ENCODE measurements around the gene ITGA11. TPM values are rescaled to one million over a fixed set of nuclear protein-coding genes. Genes with fewer than 3 reads are reported as not detected.

The ITGA11 gene
- total and polyA plus RNA-seq, 2 donors (not counting 1 experiment from before 2014, with no cell fraction given), result 21.5 to 29.6 TPM

GRCh38 chr15:68356778-68357177, 75.2 kb downstream of the ITGA11 start:
- Histone ChIP-seq H3K9ac (ENCODE audit: insufficient read depth, low read length) (no peak overlapping the region), H3K27me3 (ENCODE audit: control insufficient read depth, insufficient read depth, low read length) (no peaks in the 10 kb centered on the region), H3K4me1 (ENCODE audit: control insufficient read depth, extremely low read depth, insufficient read depth, low read length) (peaks cover 16% of the 10 kb centered on the region), H4K20me1 (ENCODE audit: control insufficient read depth, extremely low read depth, insufficient read depth, low read length) (no peaks in the 10 kb centered on the region), H2AFZ (ENCODE audit: low read length) (no peak overlapping the region), H3K27ac (ENCODE audit: insufficient read depth, low read length) (no peak overlapping the region), H3K4me3 (replicated peaks in 1 of 4; ENCODE audit: control extremely low read depth in 1 of 4, insufficient read depth in 1 of 4, low read depth in 3 of 4, low read length in 4 of 4) (no peak overlapping the region), H3K79me2 (ENCODE audit: control insufficient read depth, insufficient read depth, low read length) (no peaks in the 10 kb centered on the region), H3K9me3 (ENCODE audit: control insufficient read depth, insufficient read depth, low read depth, low read length) (peaks cover 1% of the 10 kb centered on the region), H3K36me3 (ENCODE audit: control insufficient read depth, insufficient read depth, low read length) (no peaks in the 10 kb centered on the region), H3K4me2 (ENCODE audit: extremely low read depth, insufficient read depth, low read length) (no peak overlapping the region)
- TF ChIP-seq EZH2 (IDR thresholded peaks at IDR 0.05; ENCODE audit: low read length, missing control alignments) (no peak), CTCF (conservative IDR thresholded peaks at IDR 0.05 in 1 of 2, IDR thresholded peaks at IDR 0.05 in 1 of 2; ENCODE audit: low read depth in 1 of 2, low read length in 2 of 2) (no peak)
- no peak for DNase-seq (ENCODE audit: low read depth in 2 of 2)

GRCh38 chr15:68354923-68355322, 77.0 kb downstream of the ITGA11 start:
- DNase-seq (ENCODE audit: low read depth in 2 of 2), result peak; percentile 76 to 99
- Histone ChIP-seq H3K27me3 (ENCODE audit: control insufficient read depth, insufficient read depth, low read length) (no peaks in the 10 kb centered on the region), H3K36me3 (ENCODE audit: control insufficient read depth, insufficient read depth, low read length) (no peaks in the 10 kb centered on the region), H2AFZ (ENCODE audit: low read length) (no peak overlapping the region), H4K20me1 (ENCODE audit: control insufficient read depth, extremely low read depth, insufficient read depth, low read length) (no peaks in the 10 kb centered on the region), H3K79me2 (ENCODE audit: control insufficient read depth, insufficient read depth, low read length) (no peaks in the 10 kb centered on the region), H3K4me2 (ENCODE audit: extremely low read depth, insufficient read depth, low read length) (no peak overlapping the region), H3K9me3 (ENCODE audit: control insufficient read depth, insufficient read depth, low read depth, low read length) (peaks cover 1% of the 10 kb centered on the region), H3K4me1 (ENCODE audit: control insufficient read depth, extremely low read depth, insufficient read depth, low read length) (peaks cover 16% of the 10 kb centered on the region), H3K9ac (ENCODE audit: insufficient read depth, low read length) (no peak overlapping the region), H3K27ac (ENCODE audit: insufficient read depth, low read length) (no peak overlapping the region), H3K4me3 (replicated peaks in 1 of 4; ENCODE audit: control extremely low read depth in 1 of 4, insufficient read depth in 1 of 4, low read depth in 3 of 4, low read length in 4 of 4) (no peak overlapping the region)
- no peak for TF ChIP-seq EZH2 (IDR thresholded peaks at IDR 0.05; ENCODE audit: low read length, missing control alignments)
- TF ChIP-seq CTCF (conservative IDR thresholded peaks at IDR 0.05 in 1 of 2, IDR thresholded peaks at IDR 0.05 in 1 of 2; ENCODE audit: low read depth in 1 of 2, low read length in 2 of 2), result no peak

GRCh38 chr15:68354268-68354667, 77.7 kb downstream of the ITGA11 start:
- no peak for TF ChIP-seq EZH2 (IDR thresholded peaks at IDR 0.05; ENCODE audit: low read length, missing control alignments)
- no peak for TF ChIP-seq CTCF (conservative IDR thresholded peaks at IDR 0.05 in 1 of 2, IDR thresholded peaks at IDR 0.05 in 1 of 2; ENCODE audit: low read depth in 1 of 2, low read length in 2 of 2)
- Histone ChIP-seq H4K20me1 (ENCODE audit: control insufficient read depth, extremely low read depth, insufficient read depth, low read length) (no peaks in the 10 kb centered on the region), H3K9me3 (ENCODE audit: control insufficient read depth, insufficient read depth, low read depth, low read length) (peaks cover 1% of the 10 kb centered on the region), H3K27me3 (ENCODE audit: control insufficient read depth, insufficient read depth, low read length) (no peaks in the 10 kb centered on the region), H3K36me3 (ENCODE audit: control insufficient read depth, insufficient read depth, low read length) (no peaks in the 10 kb centered on the region), H3K9ac (ENCODE audit: insufficient read depth, low read length) (no peak overlapping the region), H3K27ac (ENCODE audit: insufficient read depth, low read length) (no peak overlapping the region), H3K4me3 (replicated peaks in 1 of 4; ENCODE audit: control extremely low read depth in 1 of 4, insufficient read depth in 1 of 4, low read depth in 3 of 4, low read length in 4 of 4) (no peak overlapping the region), H2AFZ (ENCODE audit: low read length) (no peak overlapping the region), H3K79me2 (ENCODE audit: control insufficient read depth, insufficient read depth, low read length) (no peaks in the 10 kb centered on the region), H3K4me2 (ENCODE audit: extremely low read depth, insufficient read depth, low read length) (no peak overlapping the region), H3K4me1 (ENCODE audit: control insufficient read depth, extremely low read depth, insufficient read depth, low read length) (peaks cover 16% of the 10 kb centered on the region)
- peak in 1 of 2 donors; percentile 43 for DNase-seq (ENCODE audit: low read depth in 2 of 2)

Data from fibroblast of lung (primary cell).